Measurements from ENCODE around the gene HECA. TPM values are rescaled to one million over a fixed set of nuclear protein-coding genes. Genes with fewer than 3 reads are reported as not detected.
A peak's percentile ranks its signal among the peaks of the same experiment; 100 is the strongest.

HECA gene
- total RNA-seq, 1 experiment from 2014 or later, result 10.7 TPM

GRCh38 chr6:139124887-139125672, 9.8 kb upstream of the HECA start:
- no peak overlapping the region for H3K9ac ChIP-seq (ENCODE audit: low read length)
- H3K9me3 ChIP-seq (ENCODE audit: control insufficient read depth in 1 of 2, insufficient read depth in 1 of 2, low read depth in 1 of 2, low read length in 2 of 2), result peaks cover 0 to 3% of the 10 kb centered on the region in 2 experiments; a peak in 1 of 4 replicates
- no peak overlapping the region for H3K4me3 ChIP-seq (replicated peaks in 1 of 2; ENCODE audit: low read depth in 1 of 2, low read length in 2 of 2)
- no peaks in the 10 kb centered on the region for H3K9me2 ChIP-seq (ENCODE audit: insufficient read depth)
- H3K36me3 ChIP-seq (ENCODE audit: control insufficient read depth in 1 of 2, insufficient read depth in 2 of 2, low read length in 2 of 2), result no peaks in the 10 kb centered on the region
- DNase-seq (ENCODE audit: low read depth, low spot score) (peak; percentile 70), ATAC-seq (peak; percentile 100)
- ChIA-PET RAD21 (ENCODE audit: low non-redundant PET in 1 of 2, low total read pairs in 2 of 2, uncharacterized antibody in 2 of 2, unreplicated experiment in 2 of 2) (interaction anchor here (0.5 to 0.9 kb wide), 3 partner anchors 96 to 341 kb away, joined by 4 to 5 read pairs (median 4); no protein-coding TSS in a partner anchor), POLR2A (no interaction called here), CTCF (interaction anchor here (0.9 to 1.6 kb wide), 3 partner anchors 11 to 240 kb away, joined by 3 to 18 read pairs (median 3); no protein-coding TSS in a partner anchor)
- no peaks in the 10 kb centered on the region for H3K79me2 ChIP-seq (ENCODE audit: insufficient read depth, low read length)
- H3K4me1 ChIP-seq (ENCODE audit: control insufficient read depth in 1 of 2, insufficient read depth in 2 of 2, low read length in 2 of 2), result peaks cover 0 to 6% of the 10 kb centered on the region in 2 experiments; a peak in 3 of 4 replicates
- H4K20me1 ChIP-seq (ENCODE audit: insufficient read depth), result no peaks in the 10 kb centered on the region
- H3K4me2 ChIP-seq (ENCODE audit: low read length), result peak overlapping the region; percentile 25; the same call in 1 of the 2 replicates
- no peak for TF ChIP-seq FOSL1 (IDR thresholded peaks at IDR 0.05; ENCODE audit: low read depth)
- peak; percentile 81 for TF ChIP-seq RAD21 (IDR thresholded peaks at IDR 0.05; ENCODE audit: low read depth)
- TF ChIP-seq POLR2AphosphoS5 (IDR thresholded peaks at IDR 0.05; ENCODE audit: low read depth, low read length), result no peak
- peak; percentile 55 for TF ChIP-seq ELF1 (IDR thresholded peaks at IDR 0.05; ENCODE audit: borderline replicate concordance, low read depth)
- TF ChIP-seq CBX3 (IDR thresholded peaks at IDR 0.05; ENCODE audit: low read depth), result peak; percentile 78; the same call in 1 of the 2 replicates
- TF ChIP-seq SP1 (IDR thresholded peaks at IDR 0.05; ENCODE audit: low read depth), result peak; percentile 38
- TF ChIP-seq ZFX (IDR thresholded peaks at IDR 0.05), result no peak
- peak; percentile 55; the same call in 1 of the 2 replicates for TF ChIP-seq CEBPB (IDR thresholded peaks at IDR 0.05; ENCODE audit: low read depth)
- TF ChIP-seq MAX (IDR thresholded peaks at IDR 0.05), result peak; percentile 61; the same call in 1 of the 2 replicates
- peak; percentile 50 to 73 (median 61); a peak in 4 of 6 replicates for TF ChIP-seq CTCF (IDR thresholded peaks at IDR 0.05 in 2 of 3, conservative IDR thresholded peaks at IDR 0.05 in 1 of 3; ENCODE audit: borderline replicate concordance in 1 of 3, insufficient read depth in 1 of 3, low read depth in 2 of 3, low read length in 2 of 3)
- peak; percentile 65 for TF ChIP-seq SRF (IDR thresholded peaks at IDR 0.05; ENCODE audit: low read depth)
- no peak for TF ChIP-seq YY1 (IDR thresholded peaks at IDR 0.05; ENCODE audit: extremely low read depth, insufficient replicate concordance, low read depth, low read length)
- H2AFZ ChIP-seq (ENCODE audit: low read depth, low read length, poor library complexity, severe bottlenecking), result peak overlapping the region; percentile 72
- BruUV-seq (replicated peaks), result no TSS peak
- intact Hi-C loops (cut with micrococcal nuclease), result loop anchor here (1.0 kb wide), 1 partner anchor 239 kb away; no protein-coding TSS in a partner anchor
- H3K27me3 ChIP-seq (ENCODE audit: insufficient read depth, low read length), result no peaks in the 10 kb centered on the region
- H3K27ac ChIP-seq (ENCODE audit: low read depth, low read length), result no peak overlapping the region

Measured in HCT116 (cell line).